ENCODE results near the gene FKBP1B. TPM values are rescaled to one million over a fixed set of nuclear protein-coding genes. Genes with fewer than 3 reads are reported as not detected.
A peak's percentile ranks its signal among the peaks of the same experiment; 100 is the strongest.

FKBP1B gene
- total RNA-seq, 4 donors from 2014 or later: 6.4 to 82.1 (median 6.8) TPM

GRCh38 chr2:24077535-24077877, 28.0 kb downstream of the FKBP1B start:
- TF ChIP-seq POLR2A (IDR thresholded peaks at IDR 0.05) (no peak), CTCF (IDR thresholded peaks at IDR 0.05) (no peak)
- Histone ChIP-seq H3K27me3 (no peaks in the 10 kb centered on the region), H3K27ac (peak overlapping the region; percentile 87 to 95), H3K36me3 (no peaks in the 10 kb centered on the region), H3K4me3 (peak overlapping the region; percentile 64 to 79), H3K4me1 (no peaks in the 10 kb centered on the region), H3K9me3 (no peaks in the 10 kb centered on the region)
- DNase-seq: no peak
- intact Hi-C loops (cut with DNase I; ENCODE audit: low total_unique reads): loop anchor here (10.0 kb wide), 1 partner anchor 153 kb away; the partner anchor contains the start of gene ATAD2B

DNA sequence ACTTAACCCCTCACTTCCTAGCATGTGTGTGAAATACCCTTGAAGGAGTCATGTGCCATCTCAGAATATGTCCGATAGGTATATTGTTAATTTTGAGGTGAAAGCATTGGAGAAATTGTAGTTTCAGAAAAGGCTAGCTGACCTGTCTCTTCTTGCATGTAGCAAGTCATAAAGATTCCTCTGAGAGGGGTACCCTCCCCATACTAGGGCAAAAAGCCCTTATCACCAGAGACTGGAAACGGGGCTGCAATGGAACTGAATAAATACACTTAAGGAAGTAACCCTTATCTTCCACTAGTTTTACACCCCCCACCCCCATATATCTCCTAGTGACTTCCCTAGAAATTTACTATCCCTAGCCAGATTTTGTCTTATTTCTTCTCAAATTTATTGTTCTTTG, 28.3 kb downstream of the FKBP1B start:
- Histone ChIP-seq H3K36me3 (no peaks in the 10 kb centered on the region), H3K4me3 (peak overlapping the region in 1 of 2 donors; percentile 79)

DNA sequence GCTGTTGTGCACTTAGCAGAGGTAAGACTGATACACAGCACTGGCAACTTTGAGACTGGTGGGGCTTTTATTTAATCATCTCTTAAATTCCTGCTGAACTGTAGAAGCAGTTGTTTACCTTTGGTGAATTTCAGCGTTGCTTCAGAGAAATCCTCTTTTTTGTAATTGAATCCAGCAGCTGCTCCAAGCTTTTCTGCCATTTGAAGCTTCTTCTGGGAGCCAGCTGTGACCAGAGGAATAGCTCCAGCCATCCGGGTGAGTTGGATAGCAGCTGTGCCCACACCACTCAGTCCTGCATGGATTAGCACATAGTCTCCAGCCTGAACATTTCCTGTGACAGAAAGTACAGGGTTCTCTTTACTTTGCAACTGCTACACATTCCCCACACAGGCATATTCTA, 31.2 kb downstream of the FKBP1B start:
- Histone ChIP-seq H3K36me3 (no peaks in the 10 kb centered on the region), H3K4me3 (no peak overlapping the region), H3K27me3 (no peaks in the 10 kb centered on the region), H3K27ac (no peak overlapping the region), H3K9me3 (no peaks in the 10 kb centered on the region), H3K4me1 (peaks cover 3 to 4% of the 10 kb centered on the region in 2 donors)
- intact Hi-C loops (cut with DNase I; ENCODE audit: low total_unique reads): no loop called here
- no peak for TF ChIP-seq CTCF (IDR thresholded peaks at IDR 0.05)
- TF ChIP-seq POLR2A (IDR thresholded peaks at IDR 0.05): no peak
- no peak for DNase-seq

More for the DNA sequence above, 28.3 kb downstream of the FKBP1B start:
- intact Hi-C loops (cut with DNase I; ENCODE audit: low total_unique reads): loop anchor here (10.0 kb wide), 1 partner anchor 153 kb away; the partner anchor contains the start of gene ATAD2B
- no peak for TF ChIP-seq POLR2A (IDR thresholded peaks at IDR 0.05)
- TF ChIP-seq CTCF (IDR thresholded peaks at IDR 0.05): no peak
- Histone ChIP-seq H3K27ac (peak overlapping the region; percentile 87 to 95), H3K4me1 (no peaks in the 10 kb centered on the region), H3K27me3 (no peaks in the 10 kb centered on the region), H3K9me3 (no peaks in the 10 kb centered on the region)
- no peak for DNase-seq

- DNase-seq: no peak
- peaks cover 3 to 4% of the 10 kb centered on the region in 2 donors for H3K4me1 ChIP-seq
- intact Hi-C loops (cut with DNase I; ENCODE audit: low total_unique reads): no loop called here
- no peaks in the 10 kb centered on the region for H3K9me3 ChIP-seq
- H3K27me3 ChIP-seq: no peaks in the 10 kb centered on the region
- H3K27ac ChIP-seq: peak overlapping the region; percentile 95 to 96
- TF ChIP-seq CTCF (IDR thresholded peaks at IDR 0.05): no peak
- TF ChIP-seq POLR2A (IDR thresholded peaks at IDR 0.05): no peak
- peak overlapping the region in 1 of 2 donors; percentile 60 for H3K4me3 ChIP-seq
- no peaks in the 10 kb centered on the region for H3K36me3 ChIP-seq
Measured at GRCh38 chr2:24082787-24083566, 33.4 kb downstream of the FKBP1B start.

DNA sequence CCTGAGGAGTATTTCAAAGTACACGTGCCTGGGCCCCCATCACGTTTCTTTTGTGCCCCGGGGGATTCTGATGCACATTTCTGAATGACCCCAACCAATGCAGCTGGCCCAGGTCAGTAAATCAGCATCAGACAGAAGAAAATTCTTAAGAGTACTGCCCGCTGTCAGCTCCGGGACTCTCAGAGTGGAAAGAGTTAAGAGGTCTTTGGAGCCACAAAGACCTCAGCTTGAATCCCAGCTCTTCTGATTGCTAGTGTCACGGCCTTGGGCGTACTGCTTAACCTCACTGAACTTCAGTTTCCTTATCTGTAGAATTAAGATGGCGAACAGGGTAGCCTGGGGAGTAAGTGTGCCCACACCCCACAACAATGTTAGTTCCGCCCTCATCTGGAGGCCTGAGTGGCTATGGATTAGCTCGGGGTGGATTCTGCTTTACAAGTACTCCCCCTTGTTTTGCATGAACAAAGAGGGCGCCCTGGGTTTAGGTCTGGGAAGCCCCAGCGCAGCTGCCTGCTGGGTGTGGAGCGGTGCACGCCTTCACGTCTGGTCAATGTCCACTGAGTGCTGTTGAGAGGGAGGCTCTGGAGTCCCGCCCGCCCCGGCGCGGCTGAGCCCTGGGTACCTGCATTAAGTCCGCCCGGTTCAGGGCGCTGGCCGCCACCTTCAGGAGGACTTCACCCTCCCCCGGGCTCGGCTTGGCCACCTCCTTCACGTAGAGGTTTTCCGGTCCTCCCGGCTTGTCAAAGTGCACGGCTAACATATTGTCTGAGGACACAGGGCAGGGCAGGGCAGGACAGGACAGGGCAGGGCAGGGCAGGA, 34.2 kb downstream of the FKBP1B start:
- no peaks in the 10 kb centered on the region for H3K36me3 ChIP-seq
- H3K27ac ChIP-seq: peak overlapping the region; percentile 95 to 96
- TF ChIP-seq POLR2A (IDR thresholded peaks at IDR 0.05) (no peak), CTCF (IDR thresholded peaks at IDR 0.05) (no peak)
- peak; percentile 72 for DNase-seq
- peaks cover 3 to 4% of the 10 kb centered on the region in 2 donors for H3K4me1 ChIP-seq
- intact Hi-C loops (cut with DNase I; ENCODE audit: low total_unique reads): no loop called here
- peak overlapping the region; percentile 55 to 60 for H3K4me3 ChIP-seq
- H3K27me3 ChIP-seq: no peaks in the 10 kb centered on the region
- H3K9me3 ChIP-seq: no peaks in the 10 kb centered on the region
